Activated naive CD4-positive, alpha-beta T cell treated with anti-CD3 and anti-CD28 coated beads, Interleukin-2, amount 10 ng/mL, durations not matched to agents 7 days and 5 days (primary cell): ENCODE results near the gene E2F3.
"Not testable (repeated sequence)": the region's sequence is repeated elsewhere in the genome, so short reads cannot be mapped to it uniquely, and the experiment has no call there.

Experiments
- CTCF ChIA-PET: fragments of 350-600 bp; sonication (Branson Sonifier 250); formaldehyde crosslinking; loops from one replicate; lab custom pipeline; 2021; ENCODE audit warnings: antibody characterized with exemption; lab: Charles Lee
- DNase-seq: peaks from one replicate; pipeline ENCODE4 v3.0.0-alpha.2; 2020
- H3K27ac Mint-ChIP-seq: one replicate; pipeline ENCODE4 v1.8.0; 2021; ENCODE audit warnings: mild to moderate bottlenecking, moderate library complexity, mixed read lengths
- H3K27me3 Mint-ChIP-seq: one replicate; pipeline ENCODE4 v1.8.0; 2021; ENCODE audit warnings: mild to moderate bottlenecking, mixed read lengths
- H3K36me3 Mint-ChIP-seq: one replicate; pipeline ENCODE4 v1.8.0; 2021; ENCODE audit warnings: mixed read lengths
- H3K4me1 Mint-ChIP-seq: one replicate; pipeline ENCODE4 v1.8.0; 2021; ENCODE audit warnings: mixed read lengths
- H3K4me3 Mint-ChIP-seq: one replicate; pipeline ENCODE4 v1.8.0; 2021; ENCODE audit warnings: mild to moderate bottlenecking, moderate library complexity, mixed read lengths
- H3K9me3 Mint-ChIP-seq: one replicate; pipeline ENCODE4 v1.8.0; 2021; ENCODE audit warnings: mixed read lengths

E2F3 gene

GRCh38 chr6:20455251-20455940 lies 53.7 kb downstream of the E2F3 start:
- H3K4me3 Mint-ChIP-seq, result no peak overlapping the region
- H3K36me3 Mint-ChIP-seq, result peaks cover 55% of the 10 kb centered on the region
- no peaks in the 10 kb centered on the region for H3K9me3 Mint-ChIP-seq
- peaks cover 26% of the 10 kb centered on the region for H3K4me1 Mint-ChIP-seq
- no peaks in the 10 kb centered on the region for H3K27me3 Mint-ChIP-seq
- CTCF ChIA-PET, result no interaction called here
- no peak overlapping the region for H3K27ac Mint-ChIP-seq
- DNase-seq, result no peak

DNA sequence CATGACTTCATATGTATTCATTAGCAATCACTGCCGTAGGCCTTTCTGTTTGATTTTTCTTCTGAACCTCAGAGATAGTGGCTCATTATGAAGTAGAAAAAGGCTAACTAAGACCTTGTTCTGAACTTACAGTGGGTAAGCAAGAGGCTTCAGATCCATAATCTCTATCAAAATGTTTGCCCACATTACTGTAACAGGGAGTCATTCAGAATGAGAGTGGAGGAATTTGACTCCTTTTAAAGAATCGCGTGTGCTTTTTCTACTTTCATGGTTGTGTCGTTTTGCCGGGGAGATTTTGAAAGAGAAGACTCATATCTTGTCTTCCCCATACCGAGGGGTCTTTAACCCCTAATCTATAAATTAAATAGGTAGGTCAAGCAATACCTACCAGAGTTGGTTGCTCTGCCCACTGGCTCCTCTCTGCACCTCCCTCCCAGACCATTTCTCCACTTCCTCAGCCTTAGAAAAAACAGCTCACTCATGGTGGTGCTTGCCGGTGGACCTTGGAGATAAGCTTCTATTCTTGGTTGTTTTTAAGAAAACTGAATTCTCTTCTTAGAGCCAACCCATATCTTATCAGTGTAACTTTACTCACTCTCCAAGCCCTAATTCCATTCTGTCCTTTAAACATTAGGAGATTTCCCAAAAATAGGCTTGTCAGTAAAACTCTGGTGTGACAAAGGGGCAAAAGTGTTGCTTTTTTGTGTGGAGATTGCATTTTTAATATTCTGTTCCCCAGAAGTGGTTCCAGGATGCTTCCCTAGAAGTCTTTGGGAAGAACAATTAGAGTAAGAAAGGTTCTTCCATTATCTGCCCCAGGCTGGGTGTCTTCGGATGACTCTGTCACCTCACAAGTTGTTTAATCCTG lies 56.6 kb downstream of the E2F3 start:
- no peak overlapping the region for H3K27ac Mint-ChIP-seq
- no peaks in the 10 kb centered on the region for H3K9me3 Mint-ChIP-seq
- peaks cover 13% of the 10 kb centered on the region for H3K4me1 Mint-ChIP-seq
- CTCF ChIA-PET, result no interaction called here
- H3K4me3 Mint-ChIP-seq, result no peak overlapping the region
- peaks cover 48% of the 10 kb centered on the region for H3K36me3 Mint-ChIP-seq
- DNase-seq, result no peak
- H3K27me3 Mint-ChIP-seq, result no peaks in the 10 kb centered on the region

DNA sequence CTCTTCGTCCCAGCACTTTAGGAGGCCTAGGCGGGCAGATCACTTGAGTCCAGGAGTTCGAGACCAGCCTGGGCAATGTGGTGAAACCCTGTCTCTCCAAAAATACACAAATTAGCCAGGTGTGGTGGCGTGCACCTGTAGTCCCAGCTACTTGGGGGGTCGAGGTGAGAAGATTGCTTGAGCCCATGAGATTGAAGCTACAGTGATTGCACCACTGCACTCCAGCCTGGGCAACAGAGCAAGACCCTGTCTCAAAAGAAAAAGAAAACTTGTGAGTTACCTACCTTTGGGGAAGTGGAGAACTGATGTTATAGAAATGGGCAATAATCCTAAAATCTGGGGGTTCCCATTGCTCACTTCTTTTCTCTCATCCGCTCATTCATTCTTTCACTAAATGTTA lies 58.0 kb downstream of the E2F3 start:
- Mint-ChIP-seq H3K4me3 (no peak overlapping the region), H3K27ac (no peak overlapping the region), H3K4me1 (peaks cover 4% of the 10 kb centered on the region), H3K36me3 (peaks cover 51% of the 10 kb centered on the region), H3K27me3 (no peaks in the 10 kb centered on the region), H3K9me3 (no peaks in the 10 kb centered on the region)
- CTCF ChIA-PET, result no interaction called here
- DNase-seq, result no peak

GRCh38 chr6:20461576-20461975 lies 59.9 kb downstream of the E2F3 start:
- no peaks in the 10 kb centered on the region for H3K27me3 Mint-ChIP-seq
- H3K4me3 Mint-ChIP-seq, result no peak overlapping the region
- CTCF ChIA-PET, result no interaction called here
- H3K9me3 Mint-ChIP-seq, result peaks cover 4% of the 10 kb centered on the region
- no peak for DNase-seq
- H3K4me1 Mint-ChIP-seq, result no peaks in the 10 kb centered on the region
- H3K36me3 Mint-ChIP-seq, result peaks cover 56% of the 10 kb centered on the region
- no peak overlapping the region for H3K27ac Mint-ChIP-seq

DNA sequence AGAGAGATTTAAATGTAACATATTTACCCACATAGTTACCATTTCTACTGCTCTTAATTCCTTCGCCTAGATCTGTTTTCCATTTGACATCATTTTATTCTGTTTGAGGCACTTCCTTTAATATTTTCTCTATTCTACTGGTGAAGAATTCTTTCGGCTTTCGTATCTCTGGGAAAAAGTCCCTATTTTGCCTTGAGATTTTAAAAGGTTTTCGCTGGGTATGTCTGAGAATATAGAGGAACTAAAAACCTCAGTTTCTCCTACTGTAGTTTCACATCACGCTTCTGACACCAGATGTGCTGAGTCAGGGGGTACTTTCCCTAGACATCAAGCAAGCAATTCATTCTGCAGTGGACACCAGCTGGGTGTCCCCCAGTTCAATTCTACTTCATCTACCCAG lies 61.7 kb downstream of the E2F3 start:
- CTCF ChIA-PET, result no interaction called here
- Mint-ChIP-seq H3K4me1 (peaks cover 13% of the 10 kb centered on the region), H3K27ac (no peak overlapping the region), H3K36me3 (peaks cover 57% of the 10 kb centered on the region), H3K4me3 (no peak overlapping the region), H3K27me3 (no peaks in the 10 kb centered on the region), H3K9me3 (peaks cover 4% of the 10 kb centered on the region)
- DNase-seq, result no peak

DNA sequence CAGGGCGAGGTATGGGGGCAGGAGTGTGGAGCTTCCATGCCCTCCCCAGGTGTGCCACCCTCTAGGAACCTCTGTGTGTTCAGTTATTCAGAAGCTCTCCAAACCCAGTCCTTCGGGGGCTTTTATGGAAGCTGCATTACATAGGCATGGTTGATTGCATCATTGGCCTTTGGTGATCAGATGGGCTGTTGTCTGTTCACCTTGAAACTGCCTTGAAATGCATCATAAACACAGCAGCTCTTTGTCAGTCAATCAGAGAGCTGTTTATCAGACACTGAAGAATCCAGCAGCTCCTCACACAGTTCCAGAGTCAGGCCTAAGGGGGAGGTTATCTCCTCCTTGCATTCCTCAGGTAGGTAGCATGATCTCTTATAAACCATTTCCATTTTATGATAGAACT lies 62.4 kb downstream of the E2F3 start:
- CTCF ChIA-PET, result no interaction called here
- H3K4me3 Mint-ChIP-seq, result no peak overlapping the region
- no peak overlapping the region for H3K27ac Mint-ChIP-seq
- no peaks in the 10 kb centered on the region for H3K27me3 Mint-ChIP-seq
- no peak for DNase-seq
- peaks cover 4% of the 10 kb centered on the region for H3K9me3 Mint-ChIP-seq
- H3K4me1 Mint-ChIP-seq, result peaks cover 13% of the 10 kb centered on the region
- H3K36me3 Mint-ChIP-seq, result peaks cover 55% of the 10 kb centered on the region

DNA sequence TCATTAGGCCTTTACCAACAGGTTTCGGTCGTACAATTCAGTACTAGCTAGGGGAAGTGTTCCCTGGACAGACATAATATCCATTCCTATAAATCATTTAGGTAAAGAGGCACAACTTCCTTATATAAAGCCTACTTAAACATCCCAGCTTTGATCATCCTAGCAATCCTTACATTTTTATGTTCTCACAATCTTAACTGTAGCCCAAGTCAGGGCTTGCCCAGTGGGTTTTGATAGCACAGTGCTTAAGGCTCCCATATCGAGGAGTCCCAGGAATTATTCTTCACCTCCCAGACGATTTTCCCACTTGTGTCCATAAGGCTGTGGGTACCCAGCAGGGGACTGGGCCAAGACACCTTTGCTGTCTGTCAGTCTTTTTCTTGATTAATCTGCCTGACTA lies 63.2 kb downstream of the E2F3 start:
- CTCF ChIA-PET, result no interaction called here
- Mint-ChIP-seq H3K4me3 (no peak overlapping the region), H3K27ac (no peak overlapping the region), H3K4me1 (peaks cover 13% of the 10 kb centered on the region), H3K9me3 (peaks cover 4% of the 10 kb centered on the region), H3K36me3 (peaks cover 54% of the 10 kb centered on the region), H3K27me3 (no peaks in the 10 kb centered on the region)
- no peak for DNase-seq

DNA sequence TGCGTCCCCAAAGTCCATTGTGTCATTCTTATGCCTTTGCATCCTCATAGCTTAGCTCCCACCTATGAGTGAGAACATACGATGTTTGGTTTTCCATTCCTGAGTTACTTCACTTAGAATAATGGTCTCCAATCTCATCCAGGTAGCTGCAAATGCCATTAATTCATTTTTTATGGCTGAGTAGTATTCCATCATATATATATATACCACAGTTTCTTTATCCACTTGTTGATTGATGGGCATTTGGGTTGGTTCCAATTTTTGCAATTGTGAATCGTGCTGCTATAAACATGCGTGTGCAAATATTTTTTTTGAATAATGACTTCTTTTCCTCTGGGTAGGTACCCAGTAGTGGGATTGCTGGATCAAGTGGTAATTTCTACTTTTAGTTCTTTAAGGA lies 63.9 kb downstream of the E2F3 start:
- H3K4me3 Mint-ChIP-seq, H3K9me3 Mint-ChIP-seq, H3K27me3 Mint-ChIP-seq, DNase-seq, CTCF ChIA-PET, H3K27ac Mint-ChIP-seq: not testable (repeated sequence)
- Mint-ChIP-seq H3K4me1 (peaks cover 13% of the 10 kb centered on the region), H3K36me3 (peaks cover 47% of the 10 kb centered on the region)

- no peak for DNase-seq
- peaks cover 40% of the 10 kb centered on the region for H3K36me3 Mint-ChIP-seq
- H3K9me3 Mint-ChIP-seq, result peaks cover 4% of the 10 kb centered on the region
- CTCF ChIA-PET, result no interaction called here
- H3K4me1 Mint-ChIP-seq, result peaks cover 13% of the 10 kb centered on the region
- H3K27ac Mint-ChIP-seq, result no peak overlapping the region
- H3K4me3 Mint-ChIP-seq, result no peak overlapping the region
- no peaks in the 10 kb centered on the region for H3K27me3 Mint-ChIP-seq
Observed at GRCh38 chr6:20467437-20467836, 65.8 kb downstream of the E2F3 start.

GRCh38 chr6:20468209-20468608 lies 66.5 kb downstream of the E2F3 start:
- peaks cover 13% of the 10 kb centered on the region for H3K4me1 Mint-ChIP-seq
- H3K36me3 Mint-ChIP-seq, result peaks cover 41% of the 10 kb centered on the region
- CTCF ChIA-PET, result no interaction called here
- no peak overlapping the region for H3K4me3 Mint-ChIP-seq
- H3K9me3 Mint-ChIP-seq, result peaks cover 4% of the 10 kb centered on the region
- H3K27ac Mint-ChIP-seq, result no peak overlapping the region
- DNase-seq, result no peak
- no peaks in the 10 kb centered on the region for H3K27me3 Mint-ChIP-seq

DNA sequence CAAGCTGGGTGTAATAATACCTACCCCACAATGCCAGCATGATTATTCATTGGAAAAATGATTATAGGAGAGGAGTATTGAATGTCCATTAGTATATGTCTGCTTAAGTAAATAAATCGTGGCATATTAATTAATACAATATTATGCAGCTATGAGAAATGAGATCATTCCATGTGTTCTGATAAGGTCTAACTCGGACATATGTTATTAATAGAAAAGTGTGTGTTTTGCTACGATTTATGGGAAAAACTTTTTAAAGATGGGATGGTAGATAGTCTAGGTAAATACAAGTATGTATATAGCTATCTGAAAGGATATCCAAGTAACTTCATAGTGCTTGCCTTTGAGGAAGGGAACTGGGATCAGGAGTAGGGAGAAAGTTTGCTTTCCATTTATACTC lies 71.1 kb downstream of the E2F3 start:
- H3K4me3 Mint-ChIP-seq, result no peak overlapping the region
- CTCF ChIA-PET, result interaction anchor here (1.4 kb wide), 1 partner anchor 68 kb away, joined by 6 read pairs; no protein-coding TSS in a partner anchor
- peaks cover 12% of the 10 kb centered on the region for H3K36me3 Mint-ChIP-seq
- peaks cover 5% of the 10 kb centered on the region for H3K4me1 Mint-ChIP-seq
- no peak overlapping the region for H3K27ac Mint-ChIP-seq
- no peak for DNase-seq
- no peaks in the 10 kb centered on the region for H3K27me3 Mint-ChIP-seq
- H3K9me3 Mint-ChIP-seq, result no peaks in the 10 kb centered on the region

DNA sequence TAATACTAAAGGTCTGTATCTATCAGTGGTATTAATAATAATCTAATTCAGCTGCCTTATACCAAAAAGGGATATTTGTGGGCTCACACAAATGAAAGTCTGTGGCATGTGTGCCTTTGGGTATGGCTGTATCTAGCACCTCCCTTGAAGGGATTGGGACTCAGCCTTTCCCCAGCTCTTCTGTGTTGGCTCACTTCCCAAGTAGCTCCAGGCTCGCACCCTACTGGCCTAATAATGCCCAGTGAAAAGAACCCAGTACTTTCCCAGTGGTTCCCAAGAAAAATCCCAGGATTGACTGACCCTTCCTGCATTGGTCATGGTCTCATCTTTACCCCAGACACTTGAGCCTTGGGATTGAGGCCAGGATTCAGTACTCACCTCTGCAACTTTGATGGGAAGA lies 71.8 kb downstream of the E2F3 start:
- H3K27ac Mint-ChIP-seq, result no peak overlapping the region
- no peak for DNase-seq
- H3K4me3 Mint-ChIP-seq, result no peak overlapping the region
- no peaks in the 10 kb centered on the region for H3K9me3 Mint-ChIP-seq
- H3K36me3 Mint-ChIP-seq, result peaks cover 8% of the 10 kb centered on the region
- H3K27me3 Mint-ChIP-seq, result no peaks in the 10 kb centered on the region
- CTCF ChIA-PET, result interaction anchor here (1.4 kb wide), 1 partner anchor 69 kb away, joined by 6 read pairs; no protein-coding TSS in a partner anchor
- H3K4me1 Mint-ChIP-seq, result peaks cover 3% of the 10 kb centered on the region

GRCh38 chr6:20474874-20475542 lies 73.3 kb downstream of the E2F3 start:
- no peak for DNase-seq
- CTCF ChIA-PET, result no interaction called here
- H3K27ac Mint-ChIP-seq, result no peak overlapping the region
- no peaks in the 10 kb centered on the region for H3K27me3 Mint-ChIP-seq
- no peaks in the 10 kb centered on the region for H3K9me3 Mint-ChIP-seq
- no peak overlapping the region for H3K4me3 Mint-ChIP-seq
- peaks cover 9% of the 10 kb centered on the region for H3K36me3 Mint-ChIP-seq
- H3K4me1 Mint-ChIP-seq, result peaks cover 3% of the 10 kb centered on the region

- no peak overlapping the region for H3K4me3 Mint-ChIP-seq
- H3K9me3 Mint-ChIP-seq, result no peaks in the 10 kb centered on the region
- CTCF ChIA-PET, result no interaction called here
- H3K27ac Mint-ChIP-seq, result no peak overlapping the region
- H3K36me3 Mint-ChIP-seq, result peaks cover 22% of the 10 kb centered on the region
- no peaks in the 10 kb centered on the region for H3K27me3 Mint-ChIP-seq
- H3K4me1 Mint-ChIP-seq, result peaks cover 3% of the 10 kb centered on the region
- DNase-seq, result no peak
Observed at GRCh38 chr6:20476501-20477043, 74.9 kb downstream of the E2F3 start.
